ENCODE measurements around the gene HMGCLL1.

Gene HMGCLL1

DNA sequence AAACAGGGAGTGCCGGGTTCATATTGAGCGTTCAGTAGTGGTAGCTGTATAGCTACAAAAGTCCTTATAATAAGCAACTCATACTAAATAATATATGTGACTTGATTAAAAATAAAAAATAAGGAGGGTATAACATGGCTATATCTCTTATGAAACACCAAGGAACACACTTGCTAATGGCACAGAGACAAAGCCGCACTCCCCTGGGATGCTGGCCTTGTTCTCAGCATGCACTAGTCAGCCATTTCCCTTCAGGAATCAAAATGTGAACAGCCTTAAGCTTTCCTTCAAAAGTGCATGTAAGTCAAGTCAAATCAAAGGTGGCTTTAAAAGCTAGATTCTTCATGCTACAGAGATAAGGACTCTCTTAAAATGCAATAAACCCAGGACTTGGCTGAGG is 9.4 kb downstream of the HMGCLL1 start:
- Histone ChIP-seq H3K27ac (ENCODE audit: insufficient read depth, low read length, poor library complexity, severe bottlenecking) (no peak overlapping the region), H3K4me1 (ENCODE audit: control insufficient read depth, insufficient read depth, low read length, poor library complexity, severe bottlenecking) (no peaks in the 10 kb centered on the region), H3K36me3 (ENCODE audit: control insufficient read depth, insufficient read depth, low read length) (no peaks in the 10 kb centered on the region), H3K4me3 (ENCODE audit: insufficient read depth, low read depth, low read length, poor library complexity, severe bottlenecking) (no peak overlapping the region), H3K27me3 (replicated peaks; ENCODE audit: control insufficient read depth, insufficient read depth, low read length, poor library complexity, severe bottlenecking) (no peaks in the 10 kb centered on the region), H3K9me3 (ENCODE audit: control insufficient read depth, low read length) (no peaks in the 10 kb centered on the region)
- DNase-seq, result no peak

DNA sequence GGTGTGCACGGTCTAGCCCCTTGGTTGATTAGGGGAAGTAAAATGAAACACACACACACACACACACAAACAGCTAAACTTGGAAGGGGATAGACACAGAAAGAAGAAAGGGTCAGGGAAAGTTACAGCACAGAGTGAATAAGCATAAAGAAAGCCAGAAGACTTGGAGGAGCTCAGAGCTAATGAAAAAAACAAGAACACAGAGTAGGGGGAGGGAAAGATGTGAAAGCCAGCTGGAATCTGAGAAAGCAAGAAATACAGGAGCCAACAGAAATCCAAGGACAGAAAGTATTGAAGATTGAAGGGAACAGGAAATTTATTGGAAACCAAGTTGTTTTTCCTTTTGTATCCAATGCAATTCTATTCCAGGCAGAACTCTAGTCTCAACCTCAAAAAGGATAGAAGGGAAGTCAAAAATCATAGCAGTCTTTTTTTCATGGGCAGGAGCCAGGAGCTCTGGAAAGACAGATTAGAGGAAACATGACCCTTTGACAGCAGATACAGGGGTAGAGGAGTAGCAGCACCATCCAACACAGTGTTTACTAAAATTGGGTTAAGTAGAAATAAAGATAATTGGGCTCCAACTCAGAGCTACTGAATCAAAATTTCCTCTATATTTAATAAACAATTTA is 10.1 kb downstream of the HMGCLL1 start:
- Histone ChIP-seq H3K4me3 (ENCODE audit: insufficient read depth, low read depth, low read length, poor library complexity, severe bottlenecking) (no peak overlapping the region), H3K36me3 (ENCODE audit: control insufficient read depth, insufficient read depth, low read length) (no peaks in the 10 kb centered on the region), H3K4me1 (ENCODE audit: control insufficient read depth, insufficient read depth, low read length, poor library complexity, severe bottlenecking) (no peaks in the 10 kb centered on the region), H3K9me3 (ENCODE audit: control insufficient read depth, low read length) (no peaks in the 10 kb centered on the region), H3K27ac (ENCODE audit: insufficient read depth, low read length, poor library complexity, severe bottlenecking) (no peak overlapping the region), H3K27me3 (replicated peaks; ENCODE audit: control insufficient read depth, insufficient read depth, low read length, poor library complexity, severe bottlenecking) (no peaks in the 10 kb centered on the region)
- no peak for DNase-seq

DNA sequence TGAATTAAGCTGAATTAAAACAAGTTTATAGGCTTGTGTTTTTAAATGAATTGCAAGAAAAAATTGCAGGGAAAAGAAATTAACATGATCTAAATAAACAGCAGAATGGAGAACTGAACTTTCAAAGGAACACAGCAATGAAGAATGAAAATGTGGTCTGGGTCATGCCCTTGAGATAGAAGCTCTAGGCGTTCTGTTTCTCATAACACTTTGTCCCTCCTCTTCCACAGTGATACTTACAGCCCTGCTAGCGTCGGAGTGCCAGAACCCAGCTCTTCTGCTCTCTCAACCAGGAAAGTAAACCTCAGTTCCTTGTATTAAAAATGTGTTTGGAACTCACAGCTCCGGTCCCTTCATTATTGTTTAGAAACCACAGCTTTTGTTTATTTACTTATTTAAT is 11.4 kb downstream of the HMGCLL1 start:
- DNase-seq, result no peak
- Histone ChIP-seq H3K36me3 (ENCODE audit: control insufficient read depth, insufficient read depth, low read length) (no peaks in the 10 kb centered on the region), H3K4me3 (ENCODE audit: insufficient read depth, low read depth, low read length, poor library complexity, severe bottlenecking) (no peak overlapping the region), H3K27me3 (replicated peaks; ENCODE audit: control insufficient read depth, insufficient read depth, low read length, poor library complexity, severe bottlenecking) (no peaks in the 10 kb centered on the region), H3K4me1 (ENCODE audit: control insufficient read depth, insufficient read depth, low read length, poor library complexity, severe bottlenecking) (no peaks in the 10 kb centered on the region), H3K27ac (ENCODE audit: insufficient read depth, low read length, poor library complexity, severe bottlenecking) (no peak overlapping the region), H3K9me3 (ENCODE audit: control insufficient read depth, low read length) (no peaks in the 10 kb centered on the region)

DNA sequence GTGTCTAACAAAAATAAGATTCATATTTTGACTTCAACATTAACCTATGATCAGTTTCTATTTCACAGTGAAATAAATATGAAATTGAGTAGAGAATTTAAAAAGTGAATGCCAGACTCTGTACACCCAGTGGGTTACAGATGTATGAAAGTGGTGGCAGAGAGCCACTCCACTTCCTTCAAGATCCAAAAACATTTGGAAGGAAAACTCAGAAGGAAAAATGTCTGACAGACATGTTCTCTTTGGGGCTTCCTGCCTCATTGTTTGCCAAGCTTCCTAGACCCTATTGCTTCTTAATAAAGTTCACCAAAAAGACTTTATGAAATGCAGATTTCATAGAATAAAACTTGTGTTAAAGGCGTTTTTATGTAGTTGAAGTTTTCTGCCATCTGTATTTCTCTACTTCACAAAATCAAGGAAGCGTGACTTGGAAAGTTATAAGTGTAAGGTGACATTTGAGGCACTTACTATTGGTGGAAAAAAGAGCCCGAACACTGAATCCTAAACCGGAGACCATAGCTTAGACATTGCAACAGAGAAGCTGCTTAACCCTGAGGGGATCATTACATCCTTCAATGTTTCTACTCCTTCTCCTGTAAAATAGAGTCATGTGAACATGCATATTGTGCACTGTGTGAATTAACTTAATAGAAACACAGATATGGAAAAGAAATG is 12.8 kb downstream of the HMGCLL1 start:
- Histone ChIP-seq H3K27ac (ENCODE audit: insufficient read depth, low read length, poor library complexity, severe bottlenecking) (no peak overlapping the region), H3K9me3 (ENCODE audit: control insufficient read depth, low read length) (no peaks in the 10 kb centered on the region), H3K4me3 (ENCODE audit: insufficient read depth, low read depth, low read length, poor library complexity, severe bottlenecking) (no peak overlapping the region), H3K4me1 (ENCODE audit: control insufficient read depth, insufficient read depth, low read length, poor library complexity, severe bottlenecking) (no peaks in the 10 kb centered on the region), H3K27me3 (replicated peaks; ENCODE audit: control insufficient read depth, insufficient read depth, low read length, poor library complexity, severe bottlenecking) (no peaks in the 10 kb centered on the region), H3K36me3 (ENCODE audit: control insufficient read depth, insufficient read depth, low read length) (no peaks in the 10 kb centered on the region)
- DNase-seq, result no peak

DNA sequence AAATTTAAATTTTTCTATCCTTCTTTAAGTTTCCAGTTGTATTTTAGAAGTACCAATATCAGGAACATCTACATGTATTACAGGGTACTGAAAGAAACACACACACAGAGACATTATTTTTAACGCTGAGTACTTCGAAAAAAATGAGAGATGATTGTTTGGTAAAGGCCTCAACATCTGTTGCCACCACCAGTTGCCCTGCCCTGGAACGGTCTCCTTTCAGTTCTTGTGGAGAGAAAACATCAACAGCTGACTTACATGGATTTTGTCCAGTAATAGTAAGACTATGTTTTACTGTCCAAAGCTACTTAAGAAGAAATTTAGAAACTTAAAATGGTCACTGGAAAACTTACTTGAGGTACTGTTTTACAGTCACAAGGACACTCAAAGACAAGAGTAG is 16.7 kb downstream of the HMGCLL1 start:
- no peaks in the 10 kb centered on the region for H3K4me1 ChIP-seq (ENCODE audit: control insufficient read depth, insufficient read depth, low read length, poor library complexity, severe bottlenecking)
- no peak for DNase-seq

DNA sequence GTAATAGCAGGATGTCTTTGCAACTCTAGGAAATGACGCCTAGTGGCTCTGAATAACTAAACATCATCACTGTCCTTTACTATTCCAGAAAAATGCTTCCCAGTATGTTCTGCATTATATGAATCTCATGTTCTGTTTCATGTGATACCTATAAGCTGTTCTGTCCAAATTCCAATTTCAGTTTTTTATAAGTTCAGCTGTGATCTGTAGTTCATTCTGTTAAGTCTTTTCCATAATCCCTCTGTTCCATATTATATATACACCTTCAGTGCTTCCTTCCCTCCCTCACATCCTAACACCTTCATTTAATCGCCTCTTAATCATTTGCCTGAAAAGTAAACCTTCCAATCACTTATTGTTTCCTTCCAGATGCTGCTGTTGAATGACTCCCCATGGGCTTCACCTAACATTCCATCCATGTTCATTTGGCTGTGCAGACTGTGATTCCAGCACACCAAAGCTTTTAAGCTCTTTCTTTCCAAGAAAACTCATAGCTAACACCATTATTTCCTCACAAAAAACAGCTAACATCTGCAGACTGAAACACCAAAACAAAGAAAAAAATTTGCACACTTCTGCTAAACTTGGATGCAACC is 18.6 kb downstream of the HMGCLL1 start:
- H3K9me3 ChIP-seq (ENCODE audit: control insufficient read depth, low read length), result no peaks in the 10 kb centered on the region
- no peaks in the 10 kb centered on the region for H3K4me1 ChIP-seq (ENCODE audit: control insufficient read depth, insufficient read depth, low read length, poor library complexity, severe bottlenecking)
- no peak for DNase-seq
- no peak overlapping the region for H3K27ac ChIP-seq (ENCODE audit: insufficient read depth, low read length, poor library complexity, severe bottlenecking)
- no peak overlapping the region for H3K4me3 ChIP-seq (ENCODE audit: insufficient read depth, low read depth, low read length, poor library complexity, severe bottlenecking)
- H3K27me3 ChIP-seq (replicated peaks; ENCODE audit: control insufficient read depth, insufficient read depth, low read length, poor library complexity, severe bottlenecking), result no peaks in the 10 kb centered on the region
- no peaks in the 10 kb centered on the region for H3K36me3 ChIP-seq (ENCODE audit: control insufficient read depth, insufficient read depth, low read length)

More for the DNA sequence above, 16.7 kb downstream of the HMGCLL1 start:
- Histone ChIP-seq H3K9me3 (ENCODE audit: control insufficient read depth, low read length) (no peaks in the 10 kb centered on the region), H3K27ac (ENCODE audit: insufficient read depth, low read length, poor library complexity, severe bottlenecking) (no peak overlapping the region), H3K4me3 (ENCODE audit: insufficient read depth, low read depth, low read length, poor library complexity, severe bottlenecking) (no peak overlapping the region), H3K36me3 (ENCODE audit: control insufficient read depth, insufficient read depth, low read length) (no peaks in the 10 kb centered on the region), H3K27me3 (replicated peaks; ENCODE audit: control insufficient read depth, insufficient read depth, low read length, poor library complexity, severe bottlenecking) (no peaks in the 10 kb centered on the region)

DNA sequence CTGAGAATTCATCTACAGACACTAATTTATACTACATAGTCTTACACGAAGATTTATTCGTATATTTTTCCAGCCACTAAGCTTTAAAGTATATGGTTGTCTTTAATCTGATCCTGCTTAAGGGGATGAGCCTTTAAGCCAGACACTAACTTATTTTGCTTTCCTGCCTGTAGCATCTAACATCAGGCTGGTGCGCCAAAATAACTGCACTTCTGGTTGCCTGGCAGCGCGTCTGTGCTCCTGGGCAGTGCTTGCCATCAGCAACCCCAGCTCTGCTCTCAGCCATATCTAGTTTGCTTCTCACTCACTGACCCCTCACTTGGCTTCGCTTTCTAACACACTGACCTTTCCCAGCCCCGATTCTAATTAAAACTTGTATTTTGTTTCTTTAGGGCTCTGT is 21.8 kb downstream of the HMGCLL1 start:
- no peak for DNase-seq
- Histone ChIP-seq H3K36me3 (ENCODE audit: control insufficient read depth, insufficient read depth, low read length) (no peaks in the 10 kb centered on the region), H3K4me3 (ENCODE audit: insufficient read depth, low read depth, low read length, poor library complexity, severe bottlenecking) (no peak overlapping the region), H3K27ac (ENCODE audit: insufficient read depth, low read length, poor library complexity, severe bottlenecking) (no peak overlapping the region), H3K9me3 (ENCODE audit: control insufficient read depth, low read length) (no peaks in the 10 kb centered on the region), H3K4me1 (ENCODE audit: control insufficient read depth, insufficient read depth, low read length, poor library complexity, severe bottlenecking) (no peaks in the 10 kb centered on the region), H3K27me3 (replicated peaks; ENCODE audit: control insufficient read depth, insufficient read depth, low read length, poor library complexity, severe bottlenecking) (no peaks in the 10 kb centered on the region)

DNA sequence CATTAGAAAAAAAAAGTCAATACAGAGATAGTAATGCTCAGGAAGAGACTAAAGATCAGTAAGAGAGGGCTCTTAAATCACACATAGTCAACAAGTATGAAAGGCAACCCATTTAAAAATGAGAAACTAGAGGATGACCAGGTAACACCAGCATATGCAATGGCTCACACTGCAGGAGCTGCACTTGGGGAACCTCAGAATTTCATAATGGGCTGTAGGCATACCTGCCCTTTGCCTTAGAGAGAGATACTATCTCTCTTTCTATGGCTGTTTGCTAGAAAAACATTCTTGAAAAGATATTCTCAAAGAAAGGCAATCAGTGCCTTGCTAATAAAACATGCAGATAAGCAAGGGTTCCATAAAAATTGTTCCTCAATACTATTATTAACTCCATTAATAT is 33.2 kb downstream of the HMGCLL1 start:
- no peak for DNase-seq
- no peaks in the 10 kb centered on the region for H3K36me3 ChIP-seq (ENCODE audit: control insufficient read depth, insufficient read depth, low read length)

DNA sequence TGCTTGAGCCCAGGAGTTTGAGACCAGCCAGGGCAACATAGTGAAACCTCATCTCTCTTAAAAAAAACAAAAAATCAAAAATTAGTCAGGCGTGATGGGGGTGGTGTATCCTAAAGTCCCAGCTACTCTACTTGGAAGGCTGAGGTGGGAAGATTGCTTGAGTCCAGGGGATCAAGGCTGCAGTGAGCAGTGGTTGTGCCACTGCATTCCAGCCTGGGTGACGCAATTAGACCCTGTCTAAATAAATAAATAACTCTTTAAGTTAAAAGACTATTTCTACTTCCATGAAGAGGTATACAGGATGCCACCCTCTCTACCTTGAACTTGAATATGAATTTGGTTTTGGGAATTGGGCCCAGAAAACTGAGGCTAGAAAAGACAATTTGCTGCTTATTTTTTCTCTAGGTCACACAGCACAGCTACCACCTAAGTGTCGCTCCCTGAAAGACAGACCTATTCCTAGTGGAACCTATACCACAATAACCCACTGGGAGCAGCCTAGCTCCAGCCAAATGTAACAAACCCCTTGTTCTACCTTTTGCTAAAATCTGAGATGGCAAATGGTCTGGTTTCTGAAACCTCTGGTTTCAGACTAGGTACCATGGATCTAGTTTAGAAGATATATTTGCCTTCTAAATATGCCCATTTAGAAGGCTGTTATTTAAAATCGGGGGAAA is 35.2 kb downstream of the HMGCLL1 start:
- no peak for DNase-seq
- Histone ChIP-seq H3K27me3 (replicated peaks; ENCODE audit: control insufficient read depth, insufficient read depth, low read length, poor library complexity, severe bottlenecking) (no peaks in the 10 kb centered on the region), H3K4me3 (ENCODE audit: insufficient read depth, low read depth, low read length, poor library complexity, severe bottlenecking) (no peak overlapping the region), H3K4me1 (ENCODE audit: control insufficient read depth, insufficient read depth, low read length, poor library complexity, severe bottlenecking) (no peaks in the 10 kb centered on the region), H3K9me3 (ENCODE audit: control insufficient read depth, low read length) (no peaks in the 10 kb centered on the region), H3K36me3 (ENCODE audit: control insufficient read depth, insufficient read depth, low read length) (no peaks in the 10 kb centered on the region), H3K27ac (ENCODE audit: insufficient read depth, low read length, poor library complexity, severe bottlenecking) (no peak overlapping the region)

More for the DNA sequence above, 33.2 kb downstream of the HMGCLL1 start:
- Histone ChIP-seq H3K9me3 (ENCODE audit: control insufficient read depth, low read length) (no peaks in the 10 kb centered on the region), H3K4me1 (ENCODE audit: control insufficient read depth, insufficient read depth, low read length, poor library complexity, severe bottlenecking) (no peaks in the 10 kb centered on the region), H3K27me3 (replicated peaks; ENCODE audit: control insufficient read depth, insufficient read depth, low read length, poor library complexity, severe bottlenecking) (no peaks in the 10 kb centered on the region), H3K4me3 (ENCODE audit: insufficient read depth, low read depth, low read length, poor library complexity, severe bottlenecking) (no peak overlapping the region), H3K27ac (ENCODE audit: insufficient read depth, low read length, poor library complexity, severe bottlenecking) (no peak overlapping the region)

DNA sequence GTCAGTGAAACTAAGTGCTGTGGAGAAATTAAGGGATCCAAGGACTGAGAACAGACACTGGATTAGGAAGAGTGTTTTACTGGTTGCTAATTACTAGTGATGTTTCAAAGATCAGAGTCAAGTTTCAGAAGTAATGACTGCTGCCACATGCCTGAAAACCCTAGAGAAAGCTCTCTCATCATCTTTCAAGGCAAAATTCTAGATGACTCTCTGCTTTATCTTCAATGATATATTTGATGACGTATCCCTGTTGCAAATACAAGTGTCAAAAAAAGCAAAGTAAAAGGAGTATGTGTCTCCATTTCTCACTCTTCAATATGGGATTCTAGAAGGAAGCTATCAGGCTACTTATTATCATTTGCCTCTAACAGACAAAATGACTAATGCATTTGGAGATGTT is 38.0 kb downstream of the HMGCLL1 start:
- H3K27me3 ChIP-seq (replicated peaks; ENCODE audit: control insufficient read depth, insufficient read depth, low read length, poor library complexity, severe bottlenecking), result no peaks in the 10 kb centered on the region
- no peaks in the 10 kb centered on the region for H3K4me1 ChIP-seq (ENCODE audit: control insufficient read depth, insufficient read depth, low read length, poor library complexity, severe bottlenecking)
- H3K36me3 ChIP-seq (ENCODE audit: control insufficient read depth, insufficient read depth, low read length), result no peaks in the 10 kb centered on the region
- no peak overlapping the region for H3K4me3 ChIP-seq (ENCODE audit: insufficient read depth, low read depth, low read length, poor library complexity, severe bottlenecking)
- H3K27ac ChIP-seq (ENCODE audit: insufficient read depth, low read length, poor library complexity, severe bottlenecking), result no peak overlapping the region
- DNase-seq, result no peak
- H3K9me3 ChIP-seq (ENCODE audit: control insufficient read depth, low read length), result no peaks in the 10 kb centered on the region
